Measurements from ENCODE around the gene FBP1.

Gene FBP1

GRCh38 chr9:94627287-94627686, 12.0 kb downstream of the FBP1 start:
- H3K4me3 ChIP-seq, result no peak overlapping the region
- H3K36me3 ChIP-seq, result no peaks in the 10 kb centered on the region
- no peak overlapping the region for H3K27ac ChIP-seq
- peaks cover 0 to 13% (median 3%) of the 10 kb centered on the region in 4 donors for H3K4me1 ChIP-seq
- H3K27me3 ChIP-seq, result no peaks in the 10 kb centered on the region
- TF ChIP-seq CTCF (IDR thresholded peaks at IDR 0.05), result no peak
- H3K9me3 ChIP-seq, result no peaks in the 10 kb centered on the region
- DNase-seq, result no peak
- intact Hi-C loops (cut with DNase I; ENCODE audit: low total_unique reads), result no loop called here

GRCh38 chr9:94625835-94626234, 13.5 kb downstream of the FBP1 start:
- H3K4me3 ChIP-seq, result no peak overlapping the region
- H3K27ac ChIP-seq, result no peak overlapping the region
- no peak for TF ChIP-seq CTCF (IDR thresholded peaks at IDR 0.05)
- H3K36me3 ChIP-seq, result no peaks in the 10 kb centered on the region
- H3K27me3 ChIP-seq, result no peaks in the 10 kb centered on the region
- H3K4me1 ChIP-seq, result peaks cover 0 to 13% (median 2%) of the 10 kb centered on the region in 4 donors
- no peak for DNase-seq
- intact Hi-C loops (cut with DNase I; ENCODE audit: low total_unique reads), result no loop called here
- H3K9me3 ChIP-seq, result no peaks in the 10 kb centered on the region

GRCh38 chr9:94624629-94625028, 14.7 kb downstream of the FBP1 start:
- no peaks in the 10 kb centered on the region for H3K36me3 ChIP-seq
- H3K4me3 ChIP-seq, result no peak overlapping the region
- TF ChIP-seq CTCF (IDR thresholded peaks at IDR 0.05), result no peak
- no peaks in the 10 kb centered on the region for H3K27me3 ChIP-seq
- peak overlapping the region; percentile 1 to 44 for H3K27ac ChIP-seq
- H3K4me1 ChIP-seq, result peaks cover 0 to 13% (median 2%) of the 10 kb centered on the region in 4 donors
- no peak for DNase-seq
- no peaks in the 10 kb centered on the region for H3K9me3 ChIP-seq
- intact Hi-C loops (cut with DNase I; ENCODE audit: low total_unique reads), result no loop called here

GRCh38 chr9:94623253-94623652, 16.1 kb downstream of the FBP1 start:
- peak in 1 of 2 donors; percentile 28 for DNase-seq
- H3K27ac ChIP-seq, result no peak overlapping the region
- H3K4me1 ChIP-seq, result peaks cover 0 to 24% (median 7%) of the 10 kb centered on the region in 4 donors
- no peak overlapping the region for H3K4me3 ChIP-seq
- no peaks in the 10 kb centered on the region for H3K36me3 ChIP-seq
- intact Hi-C loops (cut with DNase I; ENCODE audit: low total_unique reads), result no loop called here
- H3K9me3 ChIP-seq, result no peaks in the 10 kb centered on the region
- TF ChIP-seq CTCF (IDR thresholded peaks at IDR 0.05), result no peak
- no peaks in the 10 kb centered on the region for H3K27me3 ChIP-seq

GRCh38 chr9:94622087-94622800, 17.1 kb downstream of the FBP1 start:
- Histone ChIP-seq H3K9me3 (no peaks in the 10 kb centered on the region), H3K36me3 (no peaks in the 10 kb centered on the region), H3K27me3 (no peaks in the 10 kb centered on the region), H3K27ac (no peak overlapping the region), H3K4me1 (peaks cover 0 to 24% (median 7%) of the 10 kb centered on the region in 4 donors), H3K4me3 (no peak overlapping the region)
- intact Hi-C loops (cut with DNase I; ENCODE audit: low total_unique reads), result no loop called here
- no peak for DNase-seq
- TF ChIP-seq CTCF (IDR thresholded peaks at IDR 0.05), result no peak

Measured in tibial artery (tissue), 4 donors.